GM19240 (cell line): Measurements from ENCODE around the gene SCP2D1.
"Not testable (repeated sequence)": the region's sequence is repeated elsewhere in the genome, so short reads cannot be mapped to it uniquely, and the experiment has no call there.

Source experiments
- DNase-seq: peaks from one replicate; pipeline ENCODE4 v3.0.0; 2011; ENCODE audit warnings: low spot score; ENCODE audit not compliant: insufficient read length

Gene SCP2D1

GRCh38 chr20:18813483-18813882 lies at the start of gene SCP2D1:
Gene SCP2D1, plus strand, starts transcription at chr20:18813783. Its CDS starts 33 bp downstream, at chr20:18813816.
- DNase-seq, result no peak

GRCh38 chr20:18767676-18768075 lies 45.9 kb upstream of the SCP2D1 start:
- no peak for DNase-seq

- DNase-seq, result no peak
These were observed 40.0 kb upstream of the SCP2D1 start for GRCh38 chr20:18773566-18773965.

GRCh38 chr20:18774207-18774606 lies 39.4 kb upstream of the SCP2D1 start:
- DNase-seq, result no peak

GRCh38 chr20:18775633-18776032 lies 38.0 kb upstream of the SCP2D1 start:
- DNase-seq, result no peak

- no peak for DNase-seq
These were observed 34.7 kb upstream of the SCP2D1 start for GRCh38 chr20:18778690-18779392.

- no peak for DNase-seq
These were observed 33.0 kb upstream of the SCP2D1 start for GRCh38 chr20:18780385-18781130.

GRCh38 chr20:18781509-18781908 lies 32.1 kb upstream of the SCP2D1 start:
- no peak for DNase-seq

GRCh38 chr20:18783385-18783959 lies 30.1 kb upstream of the SCP2D1 start:
- no peak for DNase-seq

GRCh38 chr20:18787046-18787445 lies 26.5 kb upstream of the SCP2D1 start:
- DNase-seq, result not testable (repeated sequence)

GRCh38 chr20:18788021-18788420 lies 25.6 kb upstream of the SCP2D1 start:
- no peak for DNase-seq

- DNase-seq, result no peak
These were observed 22.8 kb upstream of the SCP2D1 start for GRCh38 chr20:18790787-18791186.

GRCh38 chr20:18793625-18794427 lies 19.8 kb upstream of the SCP2D1 start:
- DNase-seq, result peak; percentile 81

GRCh38 chr20:18794428-18794787 lies 19.2 kb upstream of the SCP2D1 start:
- no peak for DNase-seq

- DNase-seq, result no peak
These were observed 18.2 kb upstream of the SCP2D1 start for GRCh38 chr20:18795366-18795765.

GRCh38 chr20:18796282-18796833 lies 17.2 kb upstream of the SCP2D1 start:
- DNase-seq, result no peak

GRCh38 chr20:18801516-18801915 lies 12.1 kb upstream of the SCP2D1 start:
- no peak for DNase-seq

GRCh38 chr20:18802012-18802634 lies 11.5 kb upstream of the SCP2D1 start:
- DNase-seq, result no peak

GRCh38 chr20:18805881-18806280 lies 7.7 kb upstream of the SCP2D1 start:
- no peak for DNase-seq

GRCh38 chr20:18808712-18809111 lies 4.9 kb upstream of the SCP2D1 start:
- DNase-seq, result no peak

- no peak for DNase-seq
These were observed 2.4 kb upstream of the SCP2D1 start for GRCh38 chr20:18811186-18811585.
